Endodermal cell (in vitro differentiated cells): ENCODE measurements around the gene NYNRIN. TPM values are rescaled to one million over a fixed set of nuclear protein-coding genes. Genes with fewer than 3 reads are reported as not detected.

Experiments used
- DNase-seq: peaks from one replicate; pipeline ENCODE4 v3.0.0-alpha.2; 2017
- H3K27ac ChIP-seq: 2 replicates; pipeline ENCODE4 v1.5.1; 2013; ENCODE audit warnings: mild to moderate bottlenecking, low read depth, low read length, moderate library complexity
- H3K27me3 ChIP-seq: 2 replicates; pipeline ENCODE4 v1.6.1; 2013; ENCODE audit warnings: mild to moderate bottlenecking, low read length, moderate library complexity; ENCODE audit not compliant: insufficient read depth, control insufficient read depth, poor library complexity, severe bottlenecking
- H3K36me3 ChIP-seq: 2 replicates; pipeline ENCODE4 v1.7.0; 2013; ENCODE audit warnings: mild to moderate bottlenecking, low read length, moderate library complexity; ENCODE audit not compliant: control insufficient read depth, insufficient read depth
- H3K4me1 ChIP-seq: one replicate; pipeline ENCODE4 v1.7.0; 2013; ENCODE audit warnings: low read length; ENCODE audit not compliant: control insufficient read depth, insufficient read depth
- H3K4me3 ChIP-seq: 2 replicates; pipeline ENCODE4 v1.5.1; 2013; ENCODE audit warnings: mild to moderate bottlenecking, low read length, moderate library complexity
- H3K9ac ChIP-seq: 2 replicates; pipeline ENCODE4 v1.6.1; 2013; ENCODE audit warnings: mild to moderate bottlenecking, low read length, moderate library complexity; ENCODE audit not compliant: poor library complexity, severe bottlenecking; ENCODE audit errors: extremely low read depth
- H3K9me3 ChIP-seq: 2 replicates; pipeline ENCODE4 v1.6.1; 2013; ENCODE audit warnings: mild to moderate bottlenecking, low read length, moderate library complexity; ENCODE audit not compliant: control insufficient read depth
- H3K27ac Mint-ChIP-seq: 2 replicates; pipeline ENCODE4 v1.8.0; 2020; ENCODE audit warnings: mixed read lengths
- H3K27me3 Mint-ChIP-seq: 2 replicates; pipeline ENCODE4 v1.8.0; 2021; ENCODE audit warnings: mild to moderate bottlenecking, mixed read lengths; ENCODE audit not compliant: insufficient read depth
- H3K36me3 Mint-ChIP-seq: 2 replicates; pipeline ENCODE4 v1.8.0; 2020; ENCODE audit warnings: low read depth, mixed read lengths
- H3K4me1 Mint-ChIP-seq: 2 replicates; pipeline ENCODE4 v1.8.0; 2020; ENCODE audit warnings: mixed read lengths
- H3K4me3 Mint-ChIP-seq: 2 replicates; pipeline ENCODE4 v1.8.0; 2020; ENCODE audit warnings: mild to moderate bottlenecking, moderate library complexity, mixed read lengths
- H3K9me3 Mint-ChIP-seq: 2 replicates; pipeline ENCODE4 v1.8.0; 2020; ENCODE audit warnings: mild to moderate bottlenecking, mixed read lengths
- CTCF ChIP-seq: fragments of 200-600 bp; sonication (generic); conservative IDR thresholded peaks from 2 replicates; pipeline ENCODE4 v1.5.0; 2021; ENCODE audit warnings: antibody characterized with exemption, mild to moderate bottlenecking
- WGBS, 2 experiments: methylation state at CpG; one replicate each; pipeline versions ENCODE4 v1.1.5 to v1.1.7; 2013; ENCODE audit warnings: missing lambda C conversion rate in 2 of 2, mixed read lengths in 1 of 2; ENCODE audit not compliant: insufficient coverage in 1 of 2, insufficient read length in 1 of 2; 5-methylcytosine and 5-hydroxymethylcytosine counted together
- total RNA-seq, 2 donors: library from RNA; stranded (reverse); fragmentation: NEBNext Ultra II Directional in 1 of 2; extraction: Animal tissue kit (Norgen Biotek cat#: 25700) in 1 of 2; gene quantifications; 2 replicates in 1 of 2; 3 replicates in 1 of 2; pipeline ENCODE4 v1.2.1, GENCODE V29; 2021

Gene NYNRIN
- total RNA-seq, 2 donors from 2014 or later, result 19.5 to 19.7 TPM

GRCh38 chr14:24367514-24368211, 31.1 kb upstream of the NYNRIN start, which contains the start of gene NFATC4:
Gene NFATC4 (plus strand): TSS chr14:24368184. CDS start chr14:24368341, 157 bp downstream.
- H3K27me3 ChIP-seq, result peaks cover 6% of the 10 kb centered on the region
- Mint-ChIP-seq H3K4me3 (peak within 1 kb of the TSS; percentile 69), H3K4me1 (peaks cover 8% of the 10 kb centered on the region), H3K27ac (peak within 1 kb of the TSS; percentile 93), H3K9me3 (no peaks in the 10 kb centered on the region), H3K27me3 (peaks cover 15% of the 10 kb centered on the region), H3K36me3 (no peaks in the 10 kb centered on the region)
- peak within 1 kb of the TSS; percentile 41 for H3K9ac ChIP-seq
- peak within 1 kb of the TSS; percentile 84 for H3K4me3 ChIP-seq
- no peaks in the 10 kb centered on the region for H3K9me3 ChIP-seq
- DNase-seq, result peak; percentile 92
- H3K36me3 ChIP-seq, result no peaks in the 10 kb centered on the region
- WGBS, 2 experiments, result 3 to 7% methylated on average over 2 to 21 of the region's 21 CpGs
- peak within 1 kb of the TSS; percentile 92 for H3K27ac ChIP-seq
- H3K4me1 ChIP-seq, result peaks cover 7% of the 10 kb centered on the region
- no peak for TF ChIP-seq CTCF

- H3K9me3 Mint-ChIP-seq, result no peaks in the 10 kb centered on the region
- peaks cover 9% of the 10 kb centered on the region for H3K27me3 Mint-ChIP-seq
- Histone ChIP-seq H3K9me3 (no peaks in the 10 kb centered on the region), H3K27ac (peak overlapping the region; percentile 74), H3K4me1 (peaks cover 7% of the 10 kb centered on the region), H3K4me3 (peak overlapping the region; percentile 84), H3K36me3 (no peaks in the 10 kb centered on the region), H3K9ac (peak overlapping the region; percentile 41), H3K27me3 (peaks cover under 1% of the 10 kb centered on the region)
- H3K27ac Mint-ChIP-seq, result no peak overlapping the region
- TF ChIP-seq CTCF, result no peak
- H3K4me1 Mint-ChIP-seq, result peaks cover 8% of the 10 kb centered on the region
- WGBS, 2 experiments, result 0% methylated on average over 4 to 12 of the region's 15 CpGs
- peak; percentile 73 for DNase-seq
- H3K4me3 Mint-ChIP-seq, result peak overlapping the region; percentile 69
- H3K36me3 Mint-ChIP-seq, result peaks cover 4% of the 10 kb centered on the region
These were observed 30.6 kb upstream of the NYNRIN start for GRCh38 chr14:24368212-24368561.

GRCh38 chr14:24368562-24369252, 30.1 kb upstream of the NYNRIN start:
- 3 to 33% methylated on average over 3 to 47 of the region's 52 CpGs for WGBS, 2 experiments
- H3K36me3 ChIP-seq, result no peaks in the 10 kb centered on the region
- H3K27ac ChIP-seq, result peak overlapping the region; percentile 74
- H3K4me3 ChIP-seq, result peak overlapping the region; percentile 84
- H3K4me3 Mint-ChIP-seq, result peak overlapping the region; percentile 69
- peak; percentile 38 for TF ChIP-seq CTCF
- peak overlapping the region; percentile 6 for H3K9ac ChIP-seq
- peak overlapping the region; percentile 1 for H3K27ac Mint-ChIP-seq
- peaks cover 7% of the 10 kb centered on the region for H3K4me1 ChIP-seq
- DNase-seq, result peak; percentile 84
- no peaks in the 10 kb centered on the region for H3K9me3 ChIP-seq
- H3K27me3 Mint-ChIP-seq, result peaks cover 4% of the 10 kb centered on the region
- H3K27me3 ChIP-seq, result no peaks in the 10 kb centered on the region
- peaks cover 8% of the 10 kb centered on the region for H3K4me1 Mint-ChIP-seq
- H3K36me3 Mint-ChIP-seq, result peaks cover 4% of the 10 kb centered on the region
- no peaks in the 10 kb centered on the region for H3K9me3 Mint-ChIP-seq
